ENCODE data around the gene C2orf81. TPM values are rescaled to one million over a fixed set of nuclear protein-coding genes. Genes with fewer than 3 reads are reported as not detected.
"Not testable (repeated sequence)": the region's sequence is repeated elsewhere in the genome, so short reads cannot be mapped to it uniquely, and the experiment has no call there.

C2orf81 gene
- total RNA-seq (1 to 10 TPM; 1.2 to 4.7 TPM), polyA plus RNA-seq (ENCODE audit: insufficient read length in 2 of 2) (1 to 10 TPM; 5.9 TPM)
- long read RNA-seq, donor 1, transcript C2orf81-206 (1 exons, 2,407 nt), result major isoform, 10 of 10 reads
- long read RNA-seq, donor 1, partial matches to known transcripts, result 0 of 10 reads
- long read RNA-seq, donor 1, other reads (novel, unspliced or antisense), result 0 of 10 reads
- long read RNA-seq, donor 2, transcript C2orf81-206 (1 exons, 2,407 nt), result major isoform, 6 of 6 reads
- long read RNA-seq, donor 2, partial matches to known transcripts, result 0 of 6 reads
- long read RNA-seq, donor 2, other reads (novel, unspliced or antisense), result 0 of 6 reads
- long read RNA-seq, donor 3, transcript C2orf81-206 (1 exons, 2,407 nt), result major isoform, 9 of 9 reads
- long read RNA-seq, donor 3, partial matches to known transcripts, result 0 of 9 reads
- long read RNA-seq, donor 3, other reads (novel, unspliced or antisense), result 0 of 9 reads
- long read RNA-seq, donor 4, transcript C2orf81-206 (1 exons, 2,407 nt), result major isoform, 15 of 15 reads
- long read RNA-seq, donor 4, partial matches to known transcripts, result 0 of 15 reads
- long read RNA-seq, donor 4, other reads (novel, unspliced or antisense), result 0 of 15 reads

GRCh38 chr2:74421221-74421870 is at the start of gene C2orf81, which contains the start of gene WDR54:
TSS of gene C2orf81 (minus strand) at chr2:74421619. CDS start at chr2:74421560, 59 bp downstream.
TSS of gene WDR54 (plus strand) at chr2:74421730. CDS start at chr2:74422154, 424 bp downstream.
- Histone ChIP-seq H3K27ac (ENCODE audit: low read depth, low read length) (peak within 1 kb of the TSS; percentile 67), H3K27me3 (ENCODE audit: control insufficient read depth, insufficient read depth, low read length) (no peaks in the 10 kb centered on the region), H3K4me1 (ENCODE audit: control insufficient read depth, insufficient read depth, low read length) (peaks cover 25% of the 10 kb centered on the region), H3K36me3 (ENCODE audit: control insufficient read depth, insufficient read depth, low read length) (peaks cover 22% of the 10 kb centered on the region), H3K9me3 (ENCODE audit: control insufficient read depth, insufficient read depth, low read length) (no peaks in the 10 kb centered on the region), H3K4me3 (ENCODE audit: low read depth, low read length) (peak within 1 kb of the TSS; percentile 86)
- peak; percentile 80 to 97 (median 84) for DNase-seq (ENCODE audit: low read depth in 4 of 6, low spot score in 6 of 6)
- WGBS (ENCODE audit: insufficient coverage), result under 1% methylated on average over 56 of the region's 57 CpGs

- not testable (repeated sequence) for H3K27me3 ChIP-seq (ENCODE audit: control insufficient read depth, insufficient read depth, low read length); H3K4me3 ChIP-seq (ENCODE audit: low read depth, low read length); H3K9me3 ChIP-seq (ENCODE audit: control insufficient read depth, insufficient read depth, low read length); DNase-seq (ENCODE audit: low read depth in 4 of 6, low spot score in 6 of 6); H3K27ac ChIP-seq (ENCODE audit: low read depth, low read length)
- WGBS (ENCODE audit: insufficient coverage), result 98% methylated on average over 9 of the region's 12 CpGs
- H3K36me3 ChIP-seq (ENCODE audit: control insufficient read depth, insufficient read depth, low read length), result peaks cover 30% of the 10 kb centered on the region
- peaks cover 26% of the 10 kb centered on the region for H3K4me1 ChIP-seq (ENCODE audit: control insufficient read depth, insufficient read depth, low read length)
Measured at GRCh38 chr2:74470742-74471141, 49.3 kb upstream of the C2orf81 start.

GRCh38 chr2:74464406-74464805 is 43.0 kb upstream of the C2orf81 start:
- Histone ChIP-seq H3K4me3 (ENCODE audit: low read depth, low read length) (peak overlapping the region; percentile 81), H3K36me3 (ENCODE audit: control insufficient read depth, insufficient read depth, low read length) (peaks cover 25% of the 10 kb centered on the region), H3K27ac (ENCODE audit: low read depth, low read length) (no peak overlapping the region), H3K9me3 (ENCODE audit: control insufficient read depth, insufficient read depth, low read length) (no peaks in the 10 kb centered on the region), H3K4me1 (ENCODE audit: control insufficient read depth, insufficient read depth, low read length) (peaks cover 15% of the 10 kb centered on the region), H3K27me3 (ENCODE audit: control insufficient read depth, insufficient read depth, low read length) (no peaks in the 10 kb centered on the region)
- DNase-seq (ENCODE audit: low read depth in 4 of 6, low spot score in 6 of 6), result no peak
- 10% methylated on average over 11 of the region's 13 CpGs for WGBS (ENCODE audit: insufficient coverage)

GRCh38 chr2:74462786-74463105 is 41.3 kb upstream of the C2orf81 start:
- DNase-seq (ENCODE audit: low read depth in 4 of 6, low spot score in 6 of 6), result no peak
- 81% methylated on average over 4 of the region's 4 CpGs for WGBS (ENCODE audit: insufficient coverage)
- H3K4me1 ChIP-seq (ENCODE audit: control insufficient read depth, insufficient read depth, low read length), result peaks cover 23% of the 10 kb centered on the region
- no peak overlapping the region for H3K4me3 ChIP-seq (ENCODE audit: low read depth, low read length)
- H3K27ac ChIP-seq (ENCODE audit: low read depth, low read length), result no peak overlapping the region
- H3K36me3 ChIP-seq (ENCODE audit: control insufficient read depth, insufficient read depth, low read length), result peaks cover 25% of the 10 kb centered on the region
- no peaks in the 10 kb centered on the region for H3K9me3 ChIP-seq (ENCODE audit: control insufficient read depth, insufficient read depth, low read length)
- H3K27me3 ChIP-seq (ENCODE audit: control insufficient read depth, insufficient read depth, low read length), result no peaks in the 10 kb centered on the region

- H3K27me3 ChIP-seq (ENCODE audit: control insufficient read depth, insufficient read depth, low read length), result no peaks in the 10 kb centered on the region
- H3K4me3 ChIP-seq (ENCODE audit: low read depth, low read length), result no peak overlapping the region
- WGBS (ENCODE audit: insufficient coverage), result 96% methylated on average over 9 of the region's 20 CpGs
- H3K9me3 ChIP-seq (ENCODE audit: control insufficient read depth, insufficient read depth, low read length), result no peaks in the 10 kb centered on the region
- H3K36me3 ChIP-seq (ENCODE audit: control insufficient read depth, insufficient read depth, low read length), result peaks cover 25% of the 10 kb centered on the region
- no peak overlapping the region for H3K27ac ChIP-seq (ENCODE audit: low read depth, low read length)
- H3K4me1 ChIP-seq (ENCODE audit: control insufficient read depth, insufficient read depth, low read length), result peaks cover 27% of the 10 kb centered on the region
- no peak for DNase-seq (ENCODE audit: low read depth in 4 of 6, low spot score in 6 of 6)
Measured at GRCh38 chr2:74462054-74462785, 40.8 kb upstream of the C2orf81 start.

GRCh38 chr2:74461187-74462053 is 40.0 kb upstream of the C2orf81 start:
- DNase-seq (ENCODE audit: low read depth in 4 of 6, low spot score in 6 of 6), result no peak
- Histone ChIP-seq H3K27ac (ENCODE audit: low read depth, low read length) (no peak overlapping the region), H3K27me3 (ENCODE audit: control insufficient read depth, insufficient read depth, low read length) (no peaks in the 10 kb centered on the region)

GRCh38 chr2:74460187-74460586 is 38.8 kb upstream of the C2orf81 start:
- H3K9me3 ChIP-seq (ENCODE audit: control insufficient read depth, insufficient read depth, low read length); DNase-seq (ENCODE audit: low read depth in 4 of 6, low spot score in 6 of 6); H3K4me3 ChIP-seq (ENCODE audit: low read depth, low read length); H3K27ac ChIP-seq (ENCODE audit: low read depth, low read length); H3K27me3 ChIP-seq (ENCODE audit: control insufficient read depth, insufficient read depth, low read length): not testable (repeated sequence)
- Histone ChIP-seq H3K4me1 (ENCODE audit: control insufficient read depth, insufficient read depth, low read length) (peaks cover 40% of the 10 kb centered on the region), H3K36me3 (ENCODE audit: control insufficient read depth, insufficient read depth, low read length) (peaks cover 25% of the 10 kb centered on the region)
- WGBS (ENCODE audit: insufficient coverage), result 92% methylated on average over 4 of the region's 10 CpGs

More at GRCh38 chr2:74461187-74462053, 40.0 kb upstream of the C2orf81 start:
- WGBS (ENCODE audit: insufficient coverage), result 93% methylated on average over 27 of the region's 27 CpGs
- Histone ChIP-seq H3K4me1 (ENCODE audit: control insufficient read depth, insufficient read depth, low read length) (peaks cover 31% of the 10 kb centered on the region), H3K36me3 (ENCODE audit: control insufficient read depth, insufficient read depth, low read length) (peaks cover 25% of the 10 kb centered on the region), H3K4me3 (ENCODE audit: low read depth, low read length) (no peak overlapping the region), H3K9me3 (ENCODE audit: control insufficient read depth, insufficient read depth, low read length) (no peaks in the 10 kb centered on the region)

- not testable (repeated sequence) for H3K9me3 ChIP-seq (ENCODE audit: control insufficient read depth, insufficient read depth, low read length); H3K4me3 ChIP-seq (ENCODE audit: low read depth, low read length); DNase-seq (ENCODE audit: low read depth in 4 of 6, low spot score in 6 of 6); H3K27me3 ChIP-seq (ENCODE audit: control insufficient read depth, insufficient read depth, low read length); H3K27ac ChIP-seq (ENCODE audit: low read depth, low read length)
- Histone ChIP-seq H3K4me1 (ENCODE audit: control insufficient read depth, insufficient read depth, low read length) (peaks cover 41% of the 10 kb centered on the region), H3K36me3 (ENCODE audit: control insufficient read depth, insufficient read depth, low read length) (peaks cover 25% of the 10 kb centered on the region)
- 81% methylated on average over 13 of the region's 13 CpGs for WGBS (ENCODE audit: insufficient coverage)
Measured at GRCh38 chr2:74459503-74460118, 38.2 kb upstream of the C2orf81 start.

All from spinal cord (tissue), 10 donors.